ENCODE data around the gene F2R. TPM values are rescaled to one million over a fixed set of nuclear protein-coding genes. Genes with fewer than 3 reads are reported as not detected.
A peak's percentile ranks its signal among the peaks of the same experiment; 100 is the strongest.

The F2R gene
- total and polyA plus RNA-seq, 2 donors (not counting 3 experiments of a cell fraction or from before 2014, with no cell fraction given) = 342 to 599 TPM

DNA sequence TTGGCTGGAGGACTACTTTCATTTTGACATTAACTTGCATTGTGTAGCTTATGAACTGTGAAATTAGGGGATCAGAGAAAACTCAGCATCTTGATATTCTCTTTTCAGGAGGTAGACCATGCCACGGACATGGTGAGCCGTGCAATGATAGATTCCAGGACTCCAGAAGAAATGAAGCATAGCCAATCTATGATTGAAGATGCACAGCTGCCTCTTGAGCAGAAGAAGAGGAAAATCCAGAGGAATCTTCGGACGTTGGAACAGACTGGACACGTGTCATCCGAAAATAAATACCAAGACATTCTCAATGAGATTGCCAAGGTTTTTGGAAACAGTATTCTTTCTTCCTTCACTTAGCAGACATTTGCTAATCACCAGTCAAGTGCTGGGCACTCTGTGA, 20.6 kb upstream of the F2R start:
- ChIA-PET POLR2A (interaction anchor here (0.7 kb wide), 1 partner anchor 337 kb away, joined by 6 read pairs; no protein-coding TSS in a partner anchor), CTCF (interaction anchor here (0.6 to 2.7 kb wide), 6 partner anchors 9 to 80 kb away, joined by 3 to 9 read pairs (median 4); no protein-coding TSS in a partner anchor)
- no peaks in the 10 kb centered on the region for H3K9me1 ChIP-seq (replicated peaks; ENCODE audit: control insufficient read depth, extremely low read depth, insufficient read depth, low read length)
- no peaks in the 10 kb centered on the region for H3K9me3 ChIP-seq (replicated peaks; ENCODE audit: control insufficient read depth, insufficient read depth, low read length)
- dilution Hi-C loops (cut with MboI; ENCODE audit: extremely low pct_ligation_motif_present, low sequenced_read_pairs) = loop anchor here (25.0 kb wide), 1 partner anchor 117 kb away; the partner anchor contains the start of gene F2RL1
- FAIRE-seq (no peak), DNase-seq (ENCODE audit: low read depth, low spot score) (peak; percentile 31)
- H3K4me2 ChIP-seq (ENCODE audit: insufficient read depth, low read length) = no peak overlapping the region
- BruUV-seq (replicated peaks) = no TSS peak
- H3K36me3 ChIP-seq (ENCODE audit: control insufficient read depth in 2 of 2, extremely low read depth in 1 of 2, insufficient read depth in 2 of 2, low read length in 2 of 2) = no peaks in the 10 kb centered on the region
- peaks cover 64% of the 10 kb centered on the region for H3K4me1 ChIP-seq (ENCODE audit: control insufficient read depth, extremely low read depth, insufficient read depth, low read length)
- no peak overlapping the region for H2AFZ ChIP-seq (ENCODE audit: low read depth, low read length)
- no peak overlapping the region for H3K4me3 ChIP-seq (replicated peaks in 1 of 3; ENCODE audit: insufficient read depth in 1 of 3, low read depth in 1 of 3, low read length in 3 of 3)
- intact Hi-C loops (cut with micrococcal nuclease) = no loop called here
- no peaks in the 10 kb centered on the region for H3K79me2 ChIP-seq (ENCODE audit: control insufficient read depth, insufficient read depth, low read length)
- TF ChIP-seq MYC (IDR thresholded peaks at IDR 0.05; ENCODE audit: low read depth, low read length) = no peak
- no peak for TF ChIP-seq JUN (IDR thresholded peaks at IDR 0.05; ENCODE audit: borderline replicate concordance, insufficient read depth, insufficient read length, low read depth)
- TF ChIP-seq, protein P1, sequence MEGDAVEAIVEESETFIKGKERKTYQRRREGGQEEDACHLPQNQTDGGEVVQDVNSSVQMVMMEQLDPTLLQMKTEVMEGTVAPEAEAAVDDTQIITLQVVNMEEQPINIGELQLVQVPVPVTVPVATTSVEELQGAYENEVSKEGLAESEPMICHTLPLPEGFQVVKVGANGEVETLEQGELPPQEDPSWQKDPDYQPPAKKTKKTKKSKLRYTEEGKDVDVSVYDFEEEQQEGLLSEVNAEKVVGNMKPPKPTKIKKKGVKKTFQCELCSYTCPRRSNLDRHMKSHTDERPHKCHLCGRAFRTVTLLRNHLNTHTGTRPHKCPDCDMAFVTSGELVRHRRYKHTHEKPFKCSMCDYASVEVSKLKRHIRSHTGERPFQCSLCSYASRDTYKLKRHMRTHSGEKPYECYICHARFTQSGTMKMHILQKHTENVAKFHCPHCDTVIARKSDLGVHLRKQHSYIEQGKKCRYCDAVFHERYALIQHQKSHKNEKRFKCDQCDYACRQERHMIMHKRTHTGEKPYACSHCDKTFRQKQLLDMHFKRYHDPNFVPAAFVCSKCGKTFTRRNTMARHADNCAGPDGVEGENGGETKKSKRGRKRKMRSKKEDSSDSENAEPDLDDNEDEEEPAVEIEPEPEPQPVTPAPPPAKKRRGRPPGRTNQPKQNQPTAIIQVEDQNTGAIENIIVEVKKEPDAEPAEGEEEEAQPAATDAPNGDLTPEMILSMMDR (IDR thresholded peaks at IDR 0.05; ENCODE audit: extremely low read depth in 1 of 2, insufficient read depth in 1 of 2, low read depth in 1 of 2, low read length in 2 of 2) = no peak
- no peak for TF ChIP-seq POLR2A (IDR thresholded peaks at IDR 0.05; ENCODE audit: low read depth, low read length)
- no peak for TF ChIP-seq POLR2AphosphoS5 (IDR thresholded peaks at IDR 0.05; ENCODE audit: insufficient read depth, low read depth, low read length)
- TF ChIP-seq, protein P2, sequence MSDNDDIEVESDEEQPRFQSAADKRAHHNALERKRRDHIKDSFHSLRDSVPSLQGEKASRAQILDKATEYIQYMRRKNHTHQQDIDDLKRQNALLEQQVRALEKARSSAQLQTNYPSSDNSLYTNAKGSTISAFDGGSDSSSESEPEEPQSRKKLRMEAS (IDR thresholded peaks at IDR 0.05; ENCODE audit: insufficient read depth, insufficient read length) = no peak
- TF ChIP-seq EZH2 (IDR thresholded peaks at IDR 0.05; ENCODE audit: borderline replicate concordance, low read depth, low read length, severe bottlenecking) = no peak
- no peak for TF ChIP-seq FOS (IDR thresholded peaks at IDR 0.05; ENCODE audit: borderline replicate concordance, insufficient read depth, low read length)
- TF ChIP-seq GATA2 (IDR thresholded peaks at IDR 0.05; ENCODE audit: insufficient read depth, insufficient read length, low read depth, low read length) = no peak
- H3K27me3 ChIP-seq (ENCODE audit: control insufficient read depth in 2 of 2, insufficient read depth in 2 of 2, low read length in 2 of 2) = no peaks in the 10 kb centered on the region
- peak overlapping the region; percentile 53 for H3K9ac ChIP-seq (replicated peaks; ENCODE audit: extremely low read depth, insufficient read depth, low read length)
- no peaks in the 10 kb centered on the region for H4K20me1 ChIP-seq (replicated peaks; ENCODE audit: control insufficient read depth, extremely low read depth, insufficient read depth, low read length)
- peak overlapping the region; percentile 89 for H3K27ac ChIP-seq (ENCODE audit: insufficient read depth, low read depth, low read length)

All from endothelial cell of umbilical vein (primary cell).